ENCODE results near the gene CEP350.

GRCh38 chr1:180136331-180136967, 181.8 kb downstream of the CEP350 start:
- TF ChIP-seq EZH2 (IDR thresholded peaks at IDR 0.05) (no peak), POLR2AphosphoS5 (IDR thresholded peaks at IDR 0.05; ENCODE audit: borderline replicate concordance, low read depth, low read length) (no peak)
